ENCODE results near the gene SLC8A3. TPM values are rescaled to one million over a fixed set of nuclear protein-coding genes. Genes with fewer than 3 reads are reported as not detected.

SLC8A3 gene
- total and polyA plus RNA-seq, 2 experiments from 2014 or later, result 0.42 to 2.6 TPM

DNA sequence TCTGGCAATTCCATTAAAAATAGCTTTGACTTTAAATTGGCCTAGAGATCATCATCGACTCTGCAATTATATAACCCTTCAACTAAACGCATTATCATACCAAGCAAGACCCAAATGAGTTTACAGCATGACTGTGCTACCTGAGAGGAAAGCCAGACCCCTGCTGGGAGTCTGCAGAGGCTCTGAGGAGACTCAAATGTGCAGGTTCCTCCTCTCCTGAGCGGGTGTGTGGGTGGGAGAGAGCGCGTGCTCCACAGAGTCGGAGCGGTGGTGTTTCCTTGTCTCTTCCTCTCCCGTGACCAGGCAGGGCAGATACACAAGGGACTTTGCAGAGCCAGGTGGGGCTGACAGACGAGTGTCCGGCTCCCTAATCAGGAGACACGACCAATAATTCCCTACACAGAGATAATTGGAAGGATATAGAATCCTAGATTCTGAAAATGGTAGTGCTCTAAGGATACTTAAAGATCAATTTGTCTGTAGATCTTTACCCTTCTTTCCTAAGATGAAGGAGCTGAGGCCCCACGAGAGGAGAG lies 74.1 kb downstream of the SLC8A3 start:
- H3K27me3 ChIP-seq, result peaks cover 17% of the 10 kb centered on the region
- no peaks in the 10 kb centered on the region for H3K9me2 ChIP-seq (replicated peaks; ENCODE audit: insufficient read depth)
- 59% methylated on average over 12 of the region's 12 CpGs for WGBS (ENCODE audit: low lambda C conversion rate, missing lambda C conversion rate)
- no peak overlapping the region for H3K4me2 ChIP-seq
- H4K20me1 ChIP-seq (ENCODE audit: insufficient read depth, poor library complexity, severe bottlenecking), result no peaks in the 10 kb centered on the region
- DNase-seq (ENCODE audit: low spot score), result no peak
- H2AFZ ChIP-seq, result no peak overlapping the region
- H3K79me2 ChIP-seq, result no peaks in the 10 kb centered on the region
- no peak overlapping the region for H3K27ac ChIP-seq
- H3K9me3 ChIP-seq (ENCODE audit: low read depth), result no peaks in the 10 kb centered on the region
- H3K4me1 ChIP-seq (ENCODE audit: insufficient read depth), result no peaks in the 10 kb centered on the region
- no peak for TF ChIP-seq EZH2 (IDR thresholded peaks at IDR 0.05; ENCODE audit: borderline replicate concordance)
- TF ChIP-seq EZH2phosphoT487 (IDR thresholded peaks at IDR 0.05; ENCODE audit: low read depth, severe bottlenecking, unreplicated experiment), result no peak
- TF ChIP-seq, protein P1, sequence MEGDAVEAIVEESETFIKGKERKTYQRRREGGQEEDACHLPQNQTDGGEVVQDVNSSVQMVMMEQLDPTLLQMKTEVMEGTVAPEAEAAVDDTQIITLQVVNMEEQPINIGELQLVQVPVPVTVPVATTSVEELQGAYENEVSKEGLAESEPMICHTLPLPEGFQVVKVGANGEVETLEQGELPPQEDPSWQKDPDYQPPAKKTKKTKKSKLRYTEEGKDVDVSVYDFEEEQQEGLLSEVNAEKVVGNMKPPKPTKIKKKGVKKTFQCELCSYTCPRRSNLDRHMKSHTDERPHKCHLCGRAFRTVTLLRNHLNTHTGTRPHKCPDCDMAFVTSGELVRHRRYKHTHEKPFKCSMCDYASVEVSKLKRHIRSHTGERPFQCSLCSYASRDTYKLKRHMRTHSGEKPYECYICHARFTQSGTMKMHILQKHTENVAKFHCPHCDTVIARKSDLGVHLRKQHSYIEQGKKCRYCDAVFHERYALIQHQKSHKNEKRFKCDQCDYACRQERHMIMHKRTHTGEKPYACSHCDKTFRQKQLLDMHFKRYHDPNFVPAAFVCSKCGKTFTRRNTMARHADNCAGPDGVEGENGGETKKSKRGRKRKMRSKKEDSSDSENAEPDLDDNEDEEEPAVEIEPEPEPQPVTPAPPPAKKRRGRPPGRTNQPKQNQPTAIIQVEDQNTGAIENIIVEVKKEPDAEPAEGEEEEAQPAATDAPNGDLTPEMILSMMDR (IDR thresholded peaks at IDR 0.05; ENCODE audit: poor library complexity), result no peak
- H3K4me3 ChIP-seq, result no peak overlapping the region
- no peaks in the 10 kb centered on the region for H3K36me3 ChIP-seq (replicated peaks; ENCODE audit: insufficient read depth, low read depth)

DNA sequence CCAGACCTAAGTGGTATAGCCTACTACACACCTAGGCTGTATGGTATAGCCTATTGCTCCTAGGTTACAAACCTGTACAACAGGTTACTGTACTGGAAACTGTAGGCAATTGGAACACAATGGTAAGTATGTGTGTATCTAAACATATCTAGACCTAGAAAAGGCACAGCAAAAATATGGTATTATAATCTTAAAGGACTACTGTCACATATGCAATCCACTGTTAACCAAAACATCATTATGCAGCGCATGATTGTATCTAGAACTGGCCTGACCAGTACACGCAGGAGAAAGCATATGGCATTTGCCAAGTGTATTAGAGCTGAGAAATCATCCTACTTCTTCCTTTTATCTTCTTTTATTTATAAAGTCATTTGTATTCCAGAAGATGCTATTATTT lies 75.5 kb downstream of the SLC8A3 start:
- TF ChIP-seq EZH2phosphoT487 (IDR thresholded peaks at IDR 0.05; ENCODE audit: low read depth, severe bottlenecking, unreplicated experiment) (no peak), EZH2 (IDR thresholded peaks at IDR 0.05; ENCODE audit: borderline replicate concordance) (no peak)
- TF ChIP-seq, protein P1 (IDR thresholded peaks at IDR 0.05; ENCODE audit: poor library complexity), result no peak
- no peak overlapping the region for H3K4me3 ChIP-seq
- WGBS (ENCODE audit: low lambda C conversion rate, missing lambda C conversion rate), result 79% methylated on average over 2 of the region's 2 CpGs

DNA sequence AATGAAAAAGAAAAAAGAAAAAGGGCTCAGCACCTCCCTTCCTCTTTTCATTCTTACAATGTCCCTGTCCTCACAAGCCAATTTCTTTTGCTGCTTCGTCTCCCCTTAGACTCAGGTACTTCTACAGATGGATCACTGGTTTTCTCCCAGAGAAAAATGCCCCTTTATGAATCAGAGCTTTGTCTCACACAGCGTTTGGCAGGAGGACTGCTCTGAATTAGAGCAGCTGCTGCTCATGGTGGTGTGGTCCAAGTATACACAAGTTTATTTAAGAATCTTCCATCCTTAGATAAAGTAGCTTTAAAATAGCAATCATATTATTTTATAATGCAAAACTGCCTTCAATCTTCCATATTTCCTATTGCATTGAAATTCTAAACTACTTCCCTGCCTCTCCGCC lies 80.3 kb downstream of the SLC8A3 start:
- Histone ChIP-seq H4K20me1 (ENCODE audit: insufficient read depth, poor library complexity, severe bottlenecking) (no peaks in the 10 kb centered on the region), H3K4me2 (no peak overlapping the region), H3K9me3 (ENCODE audit: low read depth) (no peaks in the 10 kb centered on the region), H3K9me2 (replicated peaks; ENCODE audit: insufficient read depth) (no peaks in the 10 kb centered on the region), H3K4me1 (ENCODE audit: insufficient read depth) (no peaks in the 10 kb centered on the region), H3K27me3 (peaks cover 29% of the 10 kb centered on the region), H3K79me2 (no peaks in the 10 kb centered on the region), H3K36me3 (replicated peaks; ENCODE audit: insufficient read depth, low read depth) (no peaks in the 10 kb centered on the region), H2AFZ (no peak overlapping the region), H3K27ac (no peak overlapping the region), H3K4me3 (no peak overlapping the region)
- whole genome bisulfite sequencing (ENCODE audit: low lambda C conversion rate, missing lambda C conversion rate), result 84% methylated on average over 3 of the region's 3 CpGs
- no peak for TF ChIP-seq EZH2phosphoT487 (IDR thresholded peaks at IDR 0.05; ENCODE audit: low read depth, severe bottlenecking, unreplicated experiment)
- TF ChIP-seq EZH2 (IDR thresholded peaks at IDR 0.05; ENCODE audit: borderline replicate concordance), result no peak
- TF ChIP-seq, protein P1 (IDR thresholded peaks at IDR 0.05; ENCODE audit: poor library complexity), result no peak
- no peak for DNase-seq (ENCODE audit: low spot score)

More for the DNA sequence above, 75.5 kb downstream of the SLC8A3 start:
- Histone ChIP-seq H2AFZ (no peak overlapping the region), H3K79me2 (no peaks in the 10 kb centered on the region), H3K36me3 (replicated peaks; ENCODE audit: insufficient read depth, low read depth) (no peaks in the 10 kb centered on the region), H3K9me2 (replicated peaks; ENCODE audit: insufficient read depth) (no peaks in the 10 kb centered on the region), H3K27ac (no peak overlapping the region), H4K20me1 (ENCODE audit: insufficient read depth, poor library complexity, severe bottlenecking) (no peaks in the 10 kb centered on the region), H3K27me3 (peaks cover 13% of the 10 kb centered on the region), H3K4me1 (ENCODE audit: insufficient read depth) (no peaks in the 10 kb centered on the region), H3K4me2 (no peak overlapping the region), H3K9me3 (ENCODE audit: low read depth) (no peaks in the 10 kb centered on the region)
- DNase-seq (ENCODE audit: low spot score), result no peak

Data from hepatocyte (in vitro differentiated cells).